ENCODE data around the gene COX17.

The COX17 gene

DNA sequence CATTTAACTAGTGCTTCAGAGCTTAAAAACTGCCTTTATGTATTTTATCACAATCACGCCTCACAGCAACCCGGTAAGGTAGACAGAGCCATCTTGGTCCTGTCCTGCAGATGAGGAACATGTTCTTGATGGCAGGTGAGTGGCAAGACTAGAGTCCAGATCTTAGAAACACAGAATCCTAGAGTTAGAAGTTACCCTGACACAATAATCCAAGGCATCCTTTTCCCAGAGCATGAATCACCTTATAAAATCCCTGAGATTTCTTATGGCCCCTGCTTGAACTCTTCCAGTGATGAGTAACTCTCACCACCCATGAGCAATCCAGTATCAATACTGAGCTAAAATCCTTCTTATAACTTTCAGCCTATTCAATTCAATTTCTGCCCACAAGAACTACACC, 33.7 kb downstream of the COX17 start:
- no peak for DNase-seq

- DNase-seq: no peak
These were observed 34.3 kb downstream of the COX17 start for GRCh38 chr3:119642746-119643473.

- no peak for DNase-seq
These were observed 35.8 kb downstream of the COX17 start for GRCh38 chr3:119641416-119641815.

DNA sequence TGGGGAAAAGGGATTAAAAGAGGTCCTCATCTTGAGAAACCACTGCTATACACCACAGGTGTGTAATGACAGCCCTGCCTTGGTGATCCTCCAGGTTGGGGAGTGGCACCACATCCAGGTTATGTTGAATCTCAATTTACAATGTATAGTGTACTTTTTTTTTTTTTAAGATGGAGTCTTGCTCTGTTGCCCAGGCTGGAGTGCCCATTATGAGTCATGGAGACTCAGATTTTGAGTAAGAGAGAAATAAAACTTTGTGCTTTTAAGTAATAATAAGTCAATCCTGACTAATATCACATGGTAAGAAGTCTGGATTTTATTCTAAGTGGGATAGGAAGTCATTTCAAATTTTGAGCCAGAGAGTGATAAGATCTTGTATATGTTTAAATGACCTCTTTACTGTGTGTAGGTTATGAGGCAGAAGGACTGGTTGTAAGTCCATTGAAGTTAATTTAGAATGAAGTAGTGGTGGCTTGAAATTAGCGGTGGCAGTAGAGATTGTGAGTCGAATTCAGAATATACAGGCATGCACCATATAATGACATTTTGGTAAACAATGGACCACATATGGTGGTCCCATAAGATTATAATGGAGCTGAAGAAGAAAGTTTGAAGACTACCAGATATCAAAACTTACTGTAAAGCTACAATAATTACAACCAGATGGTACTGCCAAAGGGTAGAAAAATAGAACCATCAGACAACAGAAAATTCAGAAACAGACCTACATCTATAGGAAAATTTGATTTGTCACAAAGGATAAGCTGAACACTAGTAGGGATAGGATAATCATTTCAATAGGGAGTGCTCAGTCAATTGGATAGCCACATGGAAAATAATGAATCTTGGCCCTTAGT, 37.5 kb downstream of the COX17 start:
- no peak for DNase-seq

- no peak for DNase-seq
These were observed 39.3 kb downstream of the COX17 start for GRCh38 chr3:119637679-119638477.

GRCh38 chr3:119636891-119637611, 40.2 kb downstream of the COX17 start:
- DNase-seq: no peak

GRCh38 chr3:119636249-119636648, 41.0 kb downstream of the COX17 start:
- no peak for DNase-seq

- no peak for DNase-seq
These were observed 41.5 kb downstream of the COX17 start for GRCh38 chr3:119635719-119636118.

DNA sequence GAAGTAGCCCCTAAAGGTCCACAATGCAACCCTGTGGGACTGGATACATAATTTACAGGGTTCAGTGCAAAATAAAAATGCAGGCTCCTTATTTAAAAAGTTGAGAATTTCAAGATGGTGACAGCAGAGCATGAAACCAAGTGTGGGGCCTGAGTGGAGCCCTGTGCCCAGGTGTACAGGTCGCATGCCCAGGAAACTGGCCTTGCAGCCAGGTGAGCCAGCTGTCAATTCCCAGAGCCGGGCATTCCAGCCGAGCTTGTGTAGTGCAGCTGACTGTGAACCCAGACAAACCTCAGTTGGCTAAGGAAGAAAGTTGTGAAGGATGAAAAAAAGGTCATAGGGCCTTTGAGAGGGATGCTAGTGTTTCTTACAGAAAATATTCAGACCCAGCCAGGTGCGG, 44.4 kb downstream of the COX17 start:
- DNase-seq: no peak

DNA sequence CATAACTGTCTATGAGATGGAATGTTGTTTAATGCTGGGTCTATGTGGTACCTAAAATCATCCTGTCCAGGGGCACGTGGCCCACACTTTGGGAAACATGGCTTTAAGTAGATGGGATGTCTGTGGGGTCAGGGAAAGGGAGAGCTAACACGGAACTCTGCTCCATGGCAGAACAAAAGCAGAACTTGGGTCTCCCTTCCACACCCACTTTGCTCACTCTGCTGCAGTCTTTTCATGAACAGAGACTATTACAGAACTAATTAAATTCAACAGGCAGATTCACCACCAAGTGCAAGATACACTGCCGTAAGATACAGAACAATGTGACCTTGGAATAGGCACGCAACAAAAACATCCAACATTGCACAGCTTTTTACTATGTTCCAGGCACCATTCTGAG, 45.0 kb downstream of the COX17 start:
- no peak for DNase-seq

GRCh38 chr3:119631516-119631915, 45.7 kb downstream of the COX17 start:
- DNase-seq: no peak

- DNase-seq: no peak
These were observed 46.3 kb downstream of the COX17 start for GRCh38 chr3:119630880-119631329.

DNA sequence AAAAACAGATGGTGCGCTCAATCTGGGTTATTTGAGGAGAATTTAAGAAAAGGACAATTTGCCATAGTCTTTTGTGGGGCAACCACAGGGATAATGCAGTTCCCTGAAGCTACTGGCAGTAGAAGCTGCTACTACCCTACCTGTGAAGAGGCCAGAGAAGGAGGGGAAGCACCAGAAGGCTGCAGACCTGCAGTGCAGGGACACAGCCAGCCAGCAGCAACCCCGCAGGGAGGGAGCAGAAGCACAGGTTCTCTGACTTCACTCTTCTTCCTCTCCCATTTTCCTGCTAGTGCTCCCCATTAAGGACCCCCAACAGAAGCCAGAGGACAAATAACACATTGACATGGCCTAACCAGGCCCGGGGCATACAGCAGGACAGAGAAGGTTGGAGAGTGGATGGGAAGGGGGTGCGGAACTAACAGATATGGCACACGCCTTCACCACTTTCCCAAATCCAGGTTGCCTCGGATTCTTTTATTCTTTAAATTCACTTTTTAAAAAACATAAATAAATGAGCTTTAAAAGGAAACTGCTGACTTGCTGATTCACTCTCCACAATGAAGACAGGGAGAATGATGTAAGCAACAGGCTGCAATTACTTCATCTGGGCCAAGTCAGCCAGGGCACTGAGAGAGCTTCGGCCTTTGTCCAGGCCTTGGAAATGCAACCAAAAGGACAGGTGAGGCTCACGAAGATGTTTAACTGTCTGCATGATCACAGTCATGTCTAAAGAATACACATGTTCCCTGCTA, 46.9 kb downstream of the COX17 start:
- no peak for DNase-seq

GRCh38 chr3:119628816-119629445, 48.3 kb downstream of the COX17 start:
- DNase-seq: no peak

- no peak for DNase-seq
These were observed 48.8 kb downstream of the COX17 start for GRCh38 chr3:119628390-119628789.

DNA sequence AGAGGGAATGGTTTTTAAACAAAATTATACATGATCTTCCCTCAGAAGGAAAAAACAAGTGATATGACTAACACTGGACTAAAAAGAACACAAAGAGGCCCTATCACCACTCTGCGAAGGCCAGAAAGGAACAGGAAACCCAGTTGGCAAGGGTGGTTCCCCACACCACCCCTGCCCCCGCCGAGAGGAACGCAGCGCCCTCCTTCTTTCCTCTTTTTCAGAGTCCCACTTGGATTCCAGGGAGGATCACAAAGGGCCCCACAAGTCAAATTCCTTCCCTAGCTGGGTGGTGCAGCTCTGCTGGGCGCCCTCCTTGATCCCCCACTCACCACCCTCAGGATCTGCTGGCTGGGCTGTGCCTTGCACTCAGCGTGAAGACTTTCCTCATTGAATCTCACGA, 49.7 kb downstream of the COX17 start:
- no peak for DNase-seq

DNA sequence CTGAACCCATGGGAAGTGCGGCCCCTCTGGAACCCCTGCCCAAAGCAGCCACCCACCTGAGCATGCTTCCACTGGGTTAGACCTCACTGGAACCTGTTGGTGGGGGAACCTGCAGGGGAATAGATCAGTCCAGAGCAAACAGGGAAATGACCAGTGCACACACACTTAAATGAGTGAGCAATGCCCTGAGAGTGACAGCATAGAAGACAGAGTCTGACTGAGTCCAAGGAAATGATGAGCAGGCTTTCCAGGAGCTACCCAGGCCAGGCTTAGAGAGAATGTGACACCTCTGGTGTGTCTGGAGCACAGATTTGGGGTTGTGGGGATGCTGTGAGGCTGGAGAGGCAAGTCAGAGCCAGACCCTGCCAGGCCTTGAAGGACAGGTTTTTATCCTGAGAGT, 51.0 kb downstream of the COX17 start:
- no peak for DNase-seq

DNA sequence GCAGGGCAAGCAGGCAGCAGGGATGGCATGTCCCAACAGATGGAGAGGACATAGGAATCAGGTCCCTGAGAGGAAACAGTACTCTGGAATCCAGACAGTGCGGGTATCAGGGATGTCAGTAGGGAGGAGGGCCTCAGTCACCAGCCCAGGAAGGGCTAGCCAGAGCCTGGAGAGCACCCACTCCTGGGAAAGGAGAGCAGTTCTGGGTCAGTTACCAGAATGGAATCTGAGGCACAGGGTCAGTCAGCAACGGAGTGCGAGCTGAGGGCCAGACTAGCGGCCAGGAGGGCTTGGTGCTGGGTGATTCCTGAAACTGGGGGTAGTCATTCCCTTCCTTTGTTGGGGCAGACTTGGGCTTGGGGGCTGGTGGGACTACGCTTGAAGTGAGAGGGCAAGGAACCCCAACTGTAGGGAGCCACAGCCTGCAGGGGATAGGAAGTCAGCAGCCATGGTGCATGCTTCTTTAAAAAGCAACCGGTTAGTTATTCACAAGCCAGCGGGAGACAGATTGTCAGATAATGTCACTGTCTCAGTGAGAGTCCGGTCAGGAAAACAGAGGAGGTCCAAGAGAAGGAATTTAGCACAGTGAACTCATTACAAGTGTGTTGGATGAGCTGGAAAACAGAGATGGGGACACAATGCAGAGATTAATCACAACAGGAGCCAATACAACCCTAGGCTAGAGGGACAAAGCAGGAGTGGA, 51.6 kb downstream of the COX17 start:
- DNase-seq: no peak

GRCh38 chr3:119624002-119624720, 53.0 kb downstream of the COX17 start:
- no peak for DNase-seq

GRCh38 chr3:119620899-119621298, 56.3 kb downstream of the COX17 start:
- no peak for DNase-seq

Measured in stimulated activated naive CD4-positive, alpha-beta T cell (primary cell).